ENCODE results near the gene ANO8.

ANO8 gene

GRCh38 chr19:17318966-17319365 is 15.7 kb downstream of the ANO8 start:
- no peak overlapping the region for H3K4me3 ChIP-seq (ENCODE audit: low read length)
- TF ChIP-seq ZNF274 (IDR thresholded peaks at IDR 0.05; ENCODE audit: low read depth, low read length), result no peak

DNA sequence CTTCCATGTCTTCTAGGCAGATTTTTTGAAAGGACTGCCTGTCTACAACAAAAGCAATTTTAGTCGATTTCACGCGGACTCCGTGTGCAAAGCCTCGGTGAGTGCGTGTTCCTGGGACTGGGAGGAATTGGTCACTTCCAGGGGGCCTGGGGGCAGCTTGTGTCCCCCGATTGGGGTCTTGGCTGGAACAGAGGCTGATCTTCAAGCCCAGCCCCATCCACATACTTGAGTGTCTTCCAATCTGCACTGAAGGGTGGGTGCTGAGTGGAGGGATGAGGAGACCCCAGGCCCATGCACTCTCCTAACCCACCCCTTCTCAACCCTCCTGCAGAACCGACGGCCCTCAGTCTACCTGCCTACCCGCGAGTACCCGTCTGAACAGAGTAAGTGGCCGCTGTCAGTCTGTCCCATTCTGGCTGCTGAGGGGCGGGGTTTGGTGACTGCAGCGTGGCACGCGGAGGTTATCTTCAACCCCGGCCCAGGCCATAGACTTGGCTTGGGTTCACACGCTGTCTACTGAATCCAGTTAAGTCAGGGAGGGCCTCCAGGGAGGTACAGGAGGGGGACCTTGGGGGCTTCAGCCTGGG is 20.6 kb downstream of the ANO8 start:
- TF ChIP-seq ZNF274 (IDR thresholded peaks at IDR 0.05; ENCODE audit: low read depth, low read length), result no peak
- H3K4me3 ChIP-seq (ENCODE audit: low read length), result no peak overlapping the region

DNA sequence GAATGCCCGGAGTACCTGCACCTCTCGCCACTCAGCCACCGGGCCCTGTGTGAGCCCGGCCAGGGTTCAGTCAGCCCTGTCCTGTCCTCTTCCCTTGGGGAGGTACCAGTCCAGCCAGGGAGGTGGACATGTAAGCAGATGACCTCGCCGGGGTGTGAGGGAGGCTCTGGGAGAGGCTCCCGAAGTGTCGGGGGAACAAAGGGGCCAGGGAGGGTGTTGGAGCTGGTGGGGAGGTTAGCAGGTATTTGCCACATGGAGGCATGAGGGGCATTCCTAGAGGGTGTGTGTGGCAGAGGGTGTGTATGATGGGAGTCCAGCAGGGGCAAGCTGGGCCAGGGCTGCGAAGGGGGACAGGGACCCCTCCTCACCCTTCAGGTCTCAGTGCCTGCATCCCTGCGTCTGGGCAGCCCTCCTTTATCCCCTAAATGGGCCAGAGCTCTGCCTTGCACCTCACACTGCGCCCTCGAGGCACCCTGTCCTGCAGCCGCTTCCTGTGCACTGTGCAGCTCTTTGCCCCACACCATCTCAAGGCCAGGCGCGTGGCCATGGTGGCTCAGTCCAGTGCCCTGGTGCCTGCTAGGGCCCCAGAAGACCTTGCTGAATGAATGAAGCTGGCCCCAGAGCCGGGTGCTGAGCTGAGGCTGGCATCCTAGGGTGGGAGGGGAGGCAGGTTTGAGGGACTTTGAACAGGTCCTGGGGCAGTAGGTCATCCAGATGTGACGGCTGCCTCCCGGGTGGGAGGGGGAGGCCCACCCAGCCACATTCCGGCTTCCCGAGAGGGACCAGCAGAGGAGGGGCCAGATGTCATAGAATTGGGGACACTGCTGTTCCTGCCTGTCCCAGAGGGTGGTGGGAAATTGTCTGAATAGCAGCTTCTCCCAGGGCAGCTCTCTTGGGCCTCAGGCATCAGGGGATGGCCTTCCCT is 22.2 kb downstream of the ANO8 start:
- TF ChIP-seq ZNF274 (IDR thresholded peaks at IDR 0.05; ENCODE audit: low read depth, low read length), result no peak
- H3K4me3 ChIP-seq (ENCODE audit: low read length), result no peak overlapping the region

GRCh38 chr19:17311455-17312188 is 23.0 kb downstream of the ANO8 start:
- H3K4me3 ChIP-seq (ENCODE audit: low read length), result no peak overlapping the region

GRCh38 chr19:17309965-17310461 is 24.6 kb downstream of the ANO8 start:
- H3K4me3 ChIP-seq (ENCODE audit: low read length), result peak overlapping the region; percentile 73
- no peak for TF ChIP-seq ZNF274 (IDR thresholded peaks at IDR 0.05; ENCODE audit: low read depth, low read length)

More at GRCh38 chr19:17311455-17312188, 23.0 kb downstream of the ANO8 start:
- TF ChIP-seq ZNF274 (IDR thresholded peaks at IDR 0.05; ENCODE audit: low read depth, low read length), result no peak

DNA sequence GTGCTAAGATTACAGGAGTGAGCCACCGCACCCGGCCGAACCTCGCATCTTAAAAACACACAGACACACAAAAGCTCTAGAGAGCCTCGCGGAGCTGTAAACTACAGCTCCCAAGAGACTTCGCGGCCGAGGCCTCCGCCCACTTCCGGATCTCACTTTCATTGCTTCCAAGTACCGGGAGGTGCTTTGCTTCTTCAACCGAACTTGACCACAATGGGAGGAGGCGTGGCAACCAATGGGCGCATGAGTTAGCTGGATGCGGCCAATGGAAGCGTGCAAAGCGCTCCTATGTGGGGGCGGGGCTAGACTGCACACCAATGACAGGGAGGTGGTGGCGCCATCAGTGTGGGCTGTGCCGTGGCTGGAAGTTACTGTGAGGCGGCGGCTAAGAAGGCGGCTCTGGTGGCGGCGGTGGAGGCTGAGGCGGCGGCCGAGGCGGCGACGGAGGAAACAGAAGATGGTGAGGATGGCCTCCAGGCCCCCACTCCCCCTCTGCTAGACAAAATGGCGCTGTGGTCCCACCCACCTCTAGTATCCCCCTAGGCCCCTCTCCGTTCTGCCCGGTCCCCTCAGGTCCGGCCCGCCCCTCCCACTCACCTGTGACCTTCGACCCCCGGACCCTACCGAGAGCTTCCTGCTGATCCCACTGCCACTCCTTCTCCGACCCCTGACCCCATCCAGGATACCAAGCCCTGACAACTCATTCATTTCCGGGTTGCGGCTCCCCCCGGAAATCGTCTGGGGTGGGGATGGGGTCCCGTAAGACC is 25.3 kb downstream of the ANO8 start, which contains the start of gene DDA1:
Gene DDA1 (plus strand): TSS at position 366 of the 767 bp plus-strand sequence. CDS start 92 bp downstream, at position 458.
- H3K4me3 ChIP-seq (ENCODE audit: low read length), result peak within 1 kb of the TSS; percentile 73
- TF ChIP-seq ZNF274 (IDR thresholded peaks at IDR 0.05; ENCODE audit: low read depth, low read length), result no peak

- TF ChIP-seq ZNF274 (IDR thresholded peaks at IDR 0.05; ENCODE audit: low read depth, low read length), result no peak
- no peak overlapping the region for H3K4me3 ChIP-seq (ENCODE audit: low read length)
Observed at GRCh38 chr19:17307876-17308377, 26.7 kb downstream of the ANO8 start.

DNA sequence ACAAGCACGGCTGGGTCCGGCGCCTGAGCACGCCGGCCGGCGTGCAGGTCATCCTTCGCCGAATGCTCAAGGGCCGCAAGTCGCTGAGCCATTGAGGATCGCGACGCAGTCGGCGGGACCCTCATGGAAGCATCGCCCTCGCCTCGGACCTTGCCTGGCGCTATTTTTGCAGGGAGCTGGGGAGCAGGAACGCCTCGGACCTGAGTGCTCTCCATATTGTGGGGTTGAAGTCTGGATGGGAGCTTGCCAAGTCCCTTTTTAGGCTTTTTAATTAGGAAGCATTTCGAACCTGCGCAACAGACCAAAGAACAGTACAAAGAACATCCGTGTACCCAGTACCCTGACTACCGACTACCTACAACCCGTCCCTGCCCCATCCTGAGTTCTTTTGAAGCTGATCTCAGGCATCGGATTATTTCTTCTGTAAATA is 28.4 kb downstream of the ANO8 start:
- no peak for TF ChIP-seq ZNF274 (IDR thresholded peaks at IDR 0.05; ENCODE audit: low read depth, low read length)
- peak overlapping the region; percentile 85 for H3K4me3 ChIP-seq (ENCODE audit: low read length)

- TF ChIP-seq ZNF274 (IDR thresholded peaks at IDR 0.05; ENCODE audit: low read depth, low read length), result no peak
- peak within 1 kb of the TSS; percentile 85 for H3K4me3 ChIP-seq (ENCODE audit: low read length)
Observed at GRCh38 chr19:17305517-17306284, 29.0 kb downstream of the ANO8 start, which contains the start of gene MRPL34. MRPL34 (plus strand) TSS chr19:17305872; CDS start chr19:17305893, 21 bp downstream.

DNA sequence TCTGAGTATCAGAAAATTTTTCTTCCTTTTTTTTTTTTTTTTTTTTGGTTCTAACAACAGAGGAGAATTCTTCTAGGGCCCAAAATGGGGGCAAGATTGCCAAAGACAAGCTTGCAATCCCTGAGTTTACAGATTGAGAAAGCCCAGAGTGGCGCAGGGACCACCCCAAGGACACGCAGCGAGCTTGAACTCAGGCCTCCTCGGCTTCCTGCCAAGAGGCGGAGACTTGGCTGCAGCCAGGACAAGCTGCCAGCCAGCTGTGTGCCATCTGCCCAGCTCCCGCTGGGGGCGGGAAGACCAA is 29.5 kb downstream of the ANO8 start:
- TF ChIP-seq ZNF274 (IDR thresholded peaks at IDR 0.05; ENCODE audit: low read depth, low read length), result no peak
- no peak overlapping the region for H3K4me3 ChIP-seq (ENCODE audit: low read length)

GRCh38 chr19:17304386-17305215 is 30.1 kb downstream of the ANO8 start:
- no peak overlapping the region for H3K4me3 ChIP-seq (ENCODE audit: low read length)
- no peak for TF ChIP-seq ZNF274 (IDR thresholded peaks at IDR 0.05; ENCODE audit: low read depth, low read length)

DNA sequence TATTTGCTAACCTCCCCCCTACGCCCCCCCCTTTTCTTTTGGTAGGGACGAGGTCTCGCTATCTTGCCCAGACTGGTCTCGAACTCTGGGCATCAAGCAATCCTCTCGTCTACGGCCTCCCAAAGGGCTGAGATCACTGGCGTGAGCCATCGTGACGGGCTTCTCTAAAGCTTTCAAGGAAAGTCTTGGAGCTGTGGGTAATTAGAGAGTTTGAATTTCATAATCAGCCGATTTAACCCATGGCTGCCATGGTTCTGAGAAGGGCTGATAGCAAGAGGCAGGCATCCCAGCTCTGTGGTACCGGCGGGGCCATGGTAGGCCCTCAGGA is 30.8 kb downstream of the ANO8 start:
- no peak for TF ChIP-seq ZNF274 (IDR thresholded peaks at IDR 0.05; ENCODE audit: low read depth, low read length)
- no peak overlapping the region for H3K4me3 ChIP-seq (ENCODE audit: low read length)

All from GM08714 (cell line).